Activated T-helper 9 cell treated with anti-CD3 and anti-CD28 coated beads, Interleukin-2, amount 50 U/mL, for 16 hours (primary cell): ENCODE measurements around the gene IL5.
"Not testable (repeated sequence)": the region's sequence is repeated elsewhere in the genome, so short reads cannot be mapped to it uniquely, and the experiment has no call there.

Source experiments
- DNase-seq: peaks from one replicate; pipeline ENCODE4 v3.0.0-alpha.2; 2020; ENCODE audit warnings: low read depth

The IL5 gene

GRCh38 chr5:132528866-132529634 is 14.3 kb downstream of the IL5 start:
- no peak for DNase-seq

- no peak for DNase-seq
Measured at GRCh38 chr5:132528021-132528420, 15.3 kb downstream of the IL5 start.

GRCh38 chr5:132526974-132527564 is 16.3 kb downstream of the IL5 start:
- DNase-seq = no peak

- DNase-seq = no peak
Measured at GRCh38 chr5:132526290-132526973, 16.9 kb downstream of the IL5 start.

GRCh38 chr5:132525299-132525724 is 18.0 kb downstream of the IL5 start:
- no peak for DNase-seq

- DNase-seq = not testable (repeated sequence)
Measured at GRCh38 chr5:132524877-132525276, 18.4 kb downstream of the IL5 start.

- DNase-seq = not testable (repeated sequence)
Measured at GRCh38 chr5:132522067-132522466, 21.3 kb downstream of the IL5 start.

- not testable (repeated sequence) for DNase-seq
Measured at GRCh38 chr5:132513618-132514336, 29.5 kb downstream of the IL5 start.

GRCh38 chr5:132510076-132510475 is 33.2 kb downstream of the IL5 start:
- DNase-seq = no peak

GRCh38 chr5:132506094-132506692 is 37.1 kb downstream of the IL5 start:
- no peak for DNase-seq

- DNase-seq = no peak
Measured at GRCh38 chr5:132505641-132506040, 37.7 kb downstream of the IL5 start.

GRCh38 chr5:132504746-132505145 is 38.6 kb downstream of the IL5 start:
- no peak for DNase-seq

- no peak for DNase-seq
Measured at GRCh38 chr5:132503244-132503643, 40.1 kb downstream of the IL5 start.

GRCh38 chr5:132501961-132502931 is 41.1 kb downstream of the IL5 start:
- DNase-seq = no peak

GRCh38 chr5:132501629-132501956 is 41.7 kb downstream of the IL5 start:
- no peak for DNase-seq

GRCh38 chr5:132500931-132501628 is 42.2 kb downstream of the IL5 start:
- DNase-seq = peak; percentile 61

- DNase-seq = no peak
Measured at GRCh38 chr5:132500244-132500930, 42.9 kb downstream of the IL5 start.

- DNase-seq = no peak
Measured at GRCh38 chr5:132499440-132500243, 43.7 kb downstream of the IL5 start.
